HG03439 (cell line): Measurements from ENCODE around the gene ZNF609.
"Not testable (repeated sequence)": the region's sequence is repeated elsewhere in the genome, so short reads cannot be mapped to it uniquely, and the experiment has no call there.

ENCODE experiments used
- ATAC-seq: cut with Tn5 transposase; IDR thresholded peaks from one replicate; pipeline ENCODE4 v1.9.1; 2021; ENCODE audit warnings: mild to moderate bottlenecking, moderate library complexity; ENCODE audit not compliant: unreplicated experiment

ZNF609 gene

DNA sequence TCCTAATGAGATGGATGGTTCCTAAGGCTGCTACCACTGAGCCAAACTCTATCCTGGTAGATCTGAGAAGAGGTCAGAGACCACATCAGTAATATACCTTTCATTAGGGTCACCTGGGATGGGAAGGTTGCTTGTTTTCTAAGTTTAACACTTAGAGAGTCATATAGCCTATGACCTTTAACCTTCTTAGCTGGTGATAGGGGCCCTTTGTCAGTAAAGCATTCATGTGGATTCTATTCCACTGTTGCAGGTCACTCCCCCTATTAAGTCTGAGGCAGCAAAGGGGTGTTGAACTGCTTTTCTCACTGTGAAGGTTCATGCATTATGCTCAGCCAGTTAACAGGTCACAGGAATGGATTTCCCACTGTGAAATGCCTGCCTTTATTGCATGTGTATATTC lies 6.1 kb upstream of the ZNF609 start:
- ATAC-seq, result no peak

DNA sequence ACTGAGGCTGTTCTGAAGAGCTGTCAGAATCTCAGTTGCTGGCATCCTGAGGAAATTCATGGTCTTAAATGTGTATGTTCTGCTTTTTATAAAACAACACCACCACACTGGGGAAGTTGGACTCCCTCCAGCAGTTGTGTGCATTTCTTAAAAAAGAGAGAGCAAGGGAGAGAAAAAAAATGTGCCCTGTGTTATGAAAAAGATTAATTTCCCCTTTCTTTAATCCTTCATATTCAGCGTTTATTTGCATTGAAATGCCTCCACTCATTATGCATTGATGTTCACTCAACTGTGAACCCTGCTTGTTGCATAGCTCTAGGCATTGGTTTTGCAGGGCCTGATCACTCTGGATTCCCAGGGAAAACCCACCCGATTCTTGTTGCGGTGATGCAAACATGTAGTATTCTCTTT lies 4.4 kb upstream of the ZNF609 start:
- ATAC-seq, result no peak

DNA sequence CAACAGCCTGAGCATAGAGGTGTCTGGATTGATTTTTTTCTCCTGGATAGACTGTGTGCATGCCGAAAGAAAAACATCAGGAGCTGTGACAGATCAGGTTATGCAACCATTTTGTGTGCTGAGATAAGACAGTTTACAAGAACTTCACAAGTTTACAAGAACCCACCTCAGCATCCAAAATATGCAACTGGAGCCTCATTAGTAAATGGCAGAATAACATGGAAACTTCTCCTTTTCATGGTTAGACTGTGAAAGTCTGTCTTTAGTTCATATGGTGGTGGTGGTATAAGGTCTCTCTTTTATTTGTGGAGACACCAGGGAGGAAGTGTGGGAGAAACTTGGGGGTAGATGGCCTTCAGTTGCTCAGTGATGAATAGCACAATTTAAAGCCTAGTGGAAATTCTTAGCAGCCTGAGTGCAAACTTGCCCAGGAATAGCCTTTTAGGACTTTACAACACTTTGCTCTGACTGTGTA lies 3.7 kb upstream of the ZNF609 start:
- no peak for ATAC-seq

DNA sequence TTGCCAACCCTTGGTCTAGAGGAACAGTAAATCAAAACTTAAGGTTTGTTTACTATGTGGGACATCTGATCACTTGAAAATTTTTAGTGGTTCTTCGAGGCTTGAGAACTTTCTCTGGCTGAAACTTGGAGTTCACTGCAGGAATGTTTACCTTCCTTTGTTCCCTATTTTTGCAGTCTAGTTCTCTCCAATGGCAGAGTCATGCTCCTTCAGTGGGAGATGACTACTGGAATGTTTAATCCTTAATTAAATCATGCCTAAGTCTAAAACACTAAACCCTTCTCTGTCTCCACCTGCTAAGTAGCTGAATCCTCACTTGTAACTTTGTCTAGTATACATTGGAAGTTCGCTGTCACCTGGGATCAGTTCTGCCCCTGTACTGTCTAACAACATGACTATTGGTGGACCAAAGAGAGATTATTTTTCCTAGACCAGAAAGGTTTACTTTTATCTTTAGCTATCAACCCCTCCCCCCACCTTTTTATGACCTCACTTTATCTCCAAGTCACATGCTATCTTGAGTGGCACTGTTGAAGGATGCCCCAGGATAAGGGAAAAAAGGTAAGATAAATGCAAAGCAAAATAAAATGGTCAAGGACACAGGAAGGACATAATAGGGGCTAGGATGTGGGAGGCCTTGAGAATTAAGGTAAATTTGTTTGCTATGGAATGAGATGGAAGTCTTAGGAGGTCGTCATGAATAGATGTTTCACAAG lies 1.2 kb upstream of the ZNF609 start:
- no peak for ATAC-seq

DNA sequence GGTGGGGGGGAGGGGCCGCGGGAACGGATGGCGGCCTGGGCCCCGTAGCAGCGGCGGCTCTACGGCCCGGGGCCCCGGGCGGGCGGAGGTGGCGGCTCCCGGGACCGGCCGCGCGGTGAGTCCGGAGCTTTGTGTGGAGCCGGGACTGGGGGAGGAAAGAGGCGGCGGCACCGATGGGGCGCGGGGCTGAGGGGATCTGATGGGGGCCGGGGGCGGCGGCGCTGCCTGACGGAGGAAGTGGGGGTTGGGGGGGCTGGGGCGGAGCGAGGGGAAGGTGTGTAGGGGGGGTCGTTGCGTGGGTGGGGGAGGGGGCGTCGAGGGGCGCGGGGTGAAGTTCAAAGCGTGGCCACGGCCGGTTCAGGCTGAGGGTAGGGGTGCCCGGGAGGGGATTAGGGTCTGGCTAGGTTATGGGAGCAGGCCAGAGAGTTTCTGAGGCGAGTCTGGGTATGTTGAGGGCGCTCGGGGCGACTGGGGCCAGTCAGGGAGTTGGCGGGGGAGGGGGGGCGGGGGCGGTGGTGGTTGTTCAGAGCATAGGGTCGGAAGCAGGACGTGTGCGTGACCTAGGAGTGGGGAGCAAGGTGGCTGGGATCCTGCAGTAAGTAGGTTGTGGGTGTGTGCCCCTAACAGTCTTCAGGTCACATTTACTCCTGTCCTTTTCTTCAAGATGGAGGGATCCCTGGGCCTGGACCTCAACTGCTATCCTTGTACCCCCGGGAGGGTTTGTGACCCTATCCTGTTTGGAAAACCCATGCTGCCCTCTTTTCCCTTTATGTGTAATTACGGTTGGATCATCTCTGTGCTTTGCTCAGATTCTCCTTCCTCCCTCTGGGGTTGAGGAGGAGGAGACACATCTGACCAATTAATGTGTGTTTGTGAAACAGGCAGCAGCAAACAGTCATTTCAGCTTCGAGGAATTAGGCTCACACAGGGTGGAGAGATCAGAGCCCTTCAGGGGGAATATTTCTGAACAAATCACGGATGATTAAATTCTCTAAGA lies 644 bp downstream of the ZNF609 start:
- no peak for ATAC-seq

DNA sequence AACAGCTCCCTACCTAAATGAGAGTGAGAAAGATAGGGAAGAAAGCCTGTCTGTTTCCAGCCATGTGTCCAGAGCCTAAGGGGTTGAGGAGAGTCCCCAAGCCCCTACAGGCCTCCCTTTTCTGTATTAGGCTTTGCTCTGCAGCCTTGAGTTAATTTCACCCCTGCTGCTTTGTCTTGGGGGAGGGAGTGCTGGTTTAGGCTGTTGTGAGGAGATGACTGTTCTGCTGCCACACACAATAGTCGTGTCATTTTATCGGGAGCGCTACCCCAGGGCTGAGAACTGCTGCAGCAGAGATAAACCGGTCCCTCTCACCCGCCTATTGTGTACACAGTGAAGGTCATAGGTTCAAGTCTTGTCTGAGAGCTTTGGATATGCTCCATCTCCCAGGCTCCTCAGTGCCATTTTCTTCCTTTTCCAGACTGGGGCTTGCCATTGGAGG lies 1.4 kb downstream of the ZNF609 start:
- no peak for ATAC-seq

DNA sequence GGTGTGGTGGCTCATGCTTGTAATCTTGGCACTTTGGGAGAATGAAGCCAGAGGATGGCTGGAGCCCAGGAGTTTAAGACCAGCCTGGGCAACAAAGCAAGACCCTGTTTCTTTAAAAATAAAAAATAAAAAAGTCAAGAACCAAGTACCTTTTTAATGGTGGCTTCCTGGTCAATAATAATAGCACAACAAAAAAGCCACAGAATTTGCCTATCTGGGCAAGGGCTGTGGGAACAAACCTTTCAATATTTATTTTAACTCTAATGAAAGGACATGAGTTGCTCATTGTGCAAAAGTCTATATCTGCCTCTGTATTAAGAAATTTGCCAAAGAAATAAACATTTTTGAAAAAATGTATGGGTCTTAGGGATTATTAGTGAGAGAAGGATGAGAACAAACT lies 2.1 kb downstream of the ZNF609 start:
- no peak for ATAC-seq

DNA sequence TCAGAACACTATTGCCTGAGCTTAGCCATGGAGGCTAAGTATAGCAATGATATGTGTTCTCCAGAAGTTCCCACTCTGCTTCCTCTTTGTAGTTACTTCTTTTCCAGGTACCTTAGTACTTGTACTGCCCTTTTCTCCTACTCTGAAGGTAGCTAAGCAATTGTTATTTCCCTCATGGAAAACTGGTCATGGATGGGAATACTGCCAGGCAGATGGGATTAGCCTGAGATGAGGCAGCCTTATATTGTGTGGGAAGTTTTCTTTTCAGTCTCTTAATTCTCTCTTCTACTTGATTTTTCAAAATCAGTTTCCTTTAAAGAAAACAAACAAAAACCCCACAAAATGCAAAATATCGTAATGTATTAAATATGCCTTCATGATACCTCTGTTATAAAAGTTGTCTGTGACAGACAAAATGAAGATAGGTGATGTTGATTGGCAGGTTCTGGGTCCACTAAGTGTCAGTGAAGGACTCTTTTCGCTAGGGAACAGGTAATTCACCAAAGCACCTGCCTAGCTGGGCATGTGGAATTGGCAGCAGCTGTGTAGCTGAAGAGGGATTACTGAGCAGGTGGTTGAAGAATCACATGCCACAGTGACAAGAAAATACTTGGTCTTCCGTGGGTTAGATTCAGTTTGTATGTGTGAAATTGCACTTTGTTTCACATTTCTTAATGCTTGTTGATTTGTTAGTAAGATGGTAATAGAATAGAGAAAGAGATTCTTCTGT lies 4.1 kb downstream of the ZNF609 start:
- no peak for ATAC-seq

DNA sequence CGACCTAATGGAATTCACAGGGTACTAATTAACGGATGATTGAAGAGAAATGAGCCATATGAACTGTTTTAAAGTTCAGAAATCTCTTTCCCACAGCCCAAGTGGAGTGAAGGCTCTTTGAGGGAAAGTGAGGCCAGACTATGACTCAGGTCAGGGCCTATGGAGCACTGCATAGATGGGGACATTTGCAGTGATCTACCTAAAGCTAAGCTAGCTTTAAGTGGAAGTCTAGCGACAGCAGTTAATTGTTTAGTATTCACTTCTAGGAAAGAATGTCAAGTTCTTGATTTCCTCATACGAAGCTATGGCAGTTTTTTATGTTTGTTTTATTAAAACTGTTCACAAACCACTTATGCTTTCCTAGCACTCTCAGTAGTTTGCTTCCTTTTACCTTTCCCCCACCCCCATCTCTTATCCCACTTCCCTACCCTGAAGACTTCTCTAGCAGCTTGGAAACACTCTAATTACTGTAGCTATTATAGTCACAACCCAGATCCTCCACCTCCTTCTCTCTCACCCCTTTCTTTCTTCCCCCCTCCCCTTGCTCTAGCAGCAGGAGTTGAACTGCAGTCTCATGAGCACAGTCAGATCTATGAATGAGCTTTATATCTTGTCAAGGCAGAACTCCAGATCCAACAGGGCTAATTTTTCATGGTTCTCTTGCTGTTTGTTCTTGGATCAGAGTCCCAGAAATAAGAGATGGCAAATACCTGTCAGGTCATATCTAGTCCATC lies 6.2 kb downstream of the ZNF609 start:
- ATAC-seq, result no peak

DNA sequence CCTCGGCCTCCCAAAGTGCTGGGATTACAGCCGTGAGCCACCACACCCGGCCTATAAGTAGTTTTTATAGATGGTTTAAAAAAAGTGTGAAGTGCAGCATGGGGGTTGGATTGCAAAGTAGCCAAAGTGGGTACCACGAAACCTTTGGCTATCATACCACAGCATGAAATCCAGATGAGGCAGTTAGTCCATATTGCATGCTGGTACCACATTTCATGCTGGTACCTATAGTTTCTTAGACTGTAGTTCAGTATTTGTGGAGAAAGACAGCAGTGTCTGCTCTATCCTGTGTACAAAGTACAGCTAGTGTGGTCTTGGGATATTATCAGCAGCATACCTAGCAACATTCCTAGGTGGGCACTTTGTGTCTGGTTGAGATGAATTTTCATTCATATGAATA lies 11.8 kb downstream of the ZNF609 start:
- ATAC-seq, result no peak

DNA sequence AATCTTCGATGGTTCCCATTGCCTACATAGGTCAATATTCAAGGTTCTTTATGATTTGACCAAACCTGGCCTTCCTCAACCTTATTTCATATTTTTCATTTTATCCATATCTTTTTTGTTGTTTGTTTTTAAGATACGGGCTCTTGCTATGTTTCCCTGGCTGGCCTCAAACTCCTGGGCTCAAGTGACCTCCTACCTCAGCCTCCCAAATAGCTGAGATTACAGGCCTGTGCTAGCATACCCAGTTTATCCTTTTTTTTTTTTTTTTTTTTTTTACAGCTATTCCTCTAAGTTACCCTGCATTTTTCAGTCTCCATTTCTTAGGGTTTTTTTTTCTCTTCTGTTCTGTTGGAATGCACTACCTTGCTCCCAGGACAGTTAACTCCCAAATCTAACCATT lies 14.5 kb downstream of the ZNF609 start:
- no peak for ATAC-seq

DNA sequence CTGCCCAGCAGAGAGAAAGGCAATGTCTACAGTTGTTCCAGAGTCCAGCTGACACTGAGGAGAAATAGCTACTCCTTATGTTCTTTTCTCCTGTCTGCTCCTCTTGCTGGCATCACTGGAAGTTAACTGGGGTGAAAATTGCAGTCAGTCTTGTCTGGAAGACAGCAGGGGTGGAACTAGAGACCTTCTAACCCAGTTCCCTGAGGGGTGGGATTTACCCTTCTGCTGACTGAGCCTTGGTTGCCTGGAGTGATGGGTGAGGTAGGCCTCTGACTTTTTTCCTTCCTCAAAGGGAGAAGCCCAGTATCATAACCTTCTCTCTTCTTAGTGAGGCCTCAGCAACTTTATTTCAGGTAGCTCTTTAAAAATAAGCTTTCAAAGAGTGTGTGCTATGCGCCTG lies 16.2 kb downstream of the ZNF609 start:
- ATAC-seq, result no peak

DNA sequence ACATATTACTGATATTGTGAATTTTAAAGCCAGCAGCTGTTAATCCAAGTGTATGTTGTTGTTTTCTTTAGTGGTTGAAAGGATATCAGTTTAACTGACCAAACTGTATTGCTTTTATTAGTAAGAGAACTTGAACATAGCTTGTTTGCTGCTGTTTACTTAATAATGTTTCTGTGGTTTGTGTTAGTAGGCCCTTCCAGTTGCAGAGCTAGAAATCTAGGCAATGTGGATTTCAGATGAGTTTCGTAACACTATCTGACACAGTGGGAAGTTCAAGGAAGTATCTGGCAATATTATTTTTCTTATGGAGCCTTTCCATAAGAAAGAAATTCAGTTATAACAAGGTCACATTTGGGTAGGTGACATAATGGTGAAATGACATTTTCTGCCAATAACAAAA lies 18.5 kb downstream of the ZNF609 start:
- no peak for ATAC-seq

DNA sequence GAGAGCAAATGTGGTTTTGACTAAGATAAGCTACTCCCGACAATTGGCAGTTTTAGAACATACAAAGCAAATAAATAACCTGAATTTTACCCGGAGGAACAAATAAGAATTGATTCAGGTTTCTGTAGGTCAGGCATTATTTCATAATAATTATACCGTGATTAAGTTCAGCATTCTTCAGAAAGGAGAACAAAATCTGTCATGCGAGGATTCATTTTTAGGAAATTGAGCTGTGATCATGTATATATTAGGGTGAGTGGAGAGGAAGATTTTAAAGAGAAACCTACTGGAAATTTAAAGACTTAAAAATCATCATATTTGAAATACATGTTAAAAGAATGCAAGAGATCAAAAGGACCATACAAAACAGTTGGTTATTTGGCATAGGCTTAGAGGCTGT lies 20.5 kb downstream of the ZNF609 start:
- ATAC-seq, result no peak

DNA sequence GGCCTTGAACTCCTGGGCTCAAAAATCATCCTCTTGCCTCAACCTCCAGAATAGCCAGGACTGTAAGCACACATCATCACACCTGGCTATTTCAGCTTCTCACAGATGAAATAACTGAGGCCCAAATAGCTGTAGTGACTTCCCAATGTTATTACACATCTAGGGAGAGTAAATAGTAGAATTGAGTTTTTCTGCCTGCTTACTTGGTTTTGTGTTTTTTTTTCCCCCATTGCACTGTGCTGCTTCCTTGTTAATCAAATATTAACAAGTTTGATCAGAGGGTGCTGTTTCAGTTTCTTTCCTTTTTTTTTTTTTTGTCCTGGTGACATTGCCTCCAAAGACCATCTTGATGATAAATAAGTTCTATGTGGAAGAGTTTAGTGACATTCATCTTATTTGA lies 23.4 kb downstream of the ZNF609 start:
- no peak for ATAC-seq

DNA sequence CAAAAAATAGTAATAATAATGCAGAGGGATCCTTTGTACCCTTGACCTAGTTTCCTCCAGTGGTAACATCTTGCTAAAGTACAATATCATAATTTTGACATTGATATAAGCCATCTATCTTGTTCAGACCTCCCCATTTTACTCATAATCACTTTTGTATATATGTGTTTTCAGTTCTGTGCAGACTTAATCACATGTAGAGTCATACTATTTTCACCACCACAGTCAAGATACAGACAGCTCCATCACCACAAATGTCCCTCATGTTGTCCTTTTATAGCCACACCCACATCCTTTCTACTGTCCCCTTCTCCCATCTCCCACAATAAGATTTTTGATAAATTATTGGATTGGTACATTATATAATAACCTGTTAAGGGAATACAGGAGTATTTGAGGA lies 25.4 kb downstream of the ZNF609 start:
- no peak for ATAC-seq

DNA sequence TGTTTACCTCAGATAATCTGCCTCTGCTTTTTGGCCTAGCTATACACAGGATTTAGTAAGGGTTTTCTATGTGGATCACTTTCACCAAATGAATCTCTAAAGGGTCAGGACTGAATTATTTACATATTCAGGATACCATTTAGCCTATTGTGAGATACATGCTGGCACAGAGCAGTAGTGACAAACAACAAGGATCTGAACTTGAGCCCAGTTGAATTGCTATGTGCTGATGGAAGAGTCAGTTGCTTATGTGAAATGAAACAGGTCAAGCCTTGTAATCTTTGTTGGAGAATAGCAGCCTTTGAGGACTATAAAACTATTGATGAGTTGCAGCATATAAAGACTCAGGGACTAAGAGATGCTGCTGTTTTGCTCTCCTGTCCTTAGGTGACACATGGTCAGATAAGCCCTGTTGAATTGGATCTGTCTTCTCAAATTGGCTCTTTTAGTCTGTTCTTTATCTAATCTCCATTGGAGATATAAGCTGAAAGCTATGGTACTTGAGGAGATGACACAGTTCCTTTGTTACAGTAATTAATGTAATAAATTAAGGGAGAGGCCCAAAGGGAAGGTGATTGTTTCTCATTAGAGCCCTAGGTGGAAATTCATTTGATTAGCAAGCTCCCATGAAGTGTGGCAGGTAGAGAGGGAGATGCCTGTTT lies 30.4 kb downstream of the ZNF609 start:
- ATAC-seq, result no peak

DNA sequence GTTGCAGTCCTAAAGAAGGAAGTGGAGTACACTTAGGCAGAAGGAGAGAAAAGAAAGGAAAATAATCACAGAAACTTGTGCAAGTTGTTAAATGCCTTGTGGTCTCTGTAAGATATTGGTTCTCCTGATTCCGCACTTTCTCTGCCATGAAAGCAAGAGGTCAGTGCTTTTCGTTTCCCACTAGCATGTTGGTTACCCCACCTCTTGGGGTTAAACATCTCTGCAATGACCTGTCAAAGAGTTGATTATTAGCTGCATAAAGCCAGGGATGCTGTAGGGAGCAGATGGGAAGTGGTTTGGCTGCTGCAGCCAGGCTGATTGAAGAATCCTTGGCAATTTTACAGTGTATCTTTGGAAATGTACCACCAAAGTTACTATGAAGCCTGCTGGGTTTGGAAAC lies 33.3 kb downstream of the ZNF609 start:
- ATAC-seq, result no peak

DNA sequence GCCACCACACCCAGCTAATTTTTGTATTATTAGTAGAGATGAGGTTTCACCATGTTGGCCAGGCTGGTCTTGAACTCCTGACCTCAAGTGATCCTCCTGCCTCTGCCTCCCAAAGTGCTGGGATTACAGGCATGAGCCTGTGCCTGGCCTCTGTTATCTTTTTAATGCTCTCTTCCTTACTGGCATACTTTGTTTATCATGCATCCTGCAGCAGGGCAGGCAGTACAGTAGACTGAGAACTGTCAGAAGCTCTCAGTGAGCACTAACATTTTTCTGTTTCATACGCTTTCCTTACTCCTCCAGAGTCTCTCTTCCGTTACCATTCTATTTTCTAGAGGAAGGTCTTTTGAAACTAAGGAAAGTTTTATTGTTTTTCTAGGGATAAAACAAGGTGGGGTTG lies 35.6 kb downstream of the ZNF609 start:
- not testable (repeated sequence) for ATAC-seq
